Heart left ventricle (tissue), 16 donors: ENCODE results near the gene CDHR3. TPM values are rescaled to one million over a fixed set of nuclear protein-coding genes. Genes with fewer than 3 reads are reported as not detected.

Experiments used
- ATAC-seq, 4 donors: fragments of 200-7000 bp; cut with Tn5 transposase; one replicate each; pipeline ENCODE4 v1.9.1; 2020 to 2022; ENCODE audit warnings: moderate library complexity in 4 of 4, mild to moderate bottlenecking in 3 of 4, moderate number of reproducible peaks in 1 of 4
- DNase-seq, 5 donors: peaks; one replicate each; pipeline ENCODE4 v3.0.0-alpha.2; 2020
- H3K27ac ChIP-seq, 12 donors: fragments of 200-600 bp; sonication (generic) in 4 of 12; one replicate each; pipeline versions ENCODE4 v1.5.0 to v1.8.0; 2016 to 2022; ENCODE audit warnings: mild to moderate bottlenecking in 2 of 12
- H3K27me3 ChIP-seq, 9 donors: fragments of 200-600 bp; sonication (generic) in 2 of 9; one replicate each; pipeline versions ENCODE4 v1.5.1 to v1.8.0; 2016 to 2022; ENCODE audit warnings: mild to moderate bottlenecking in 3 of 9
- H3K36me3 ChIP-seq, 9 donors: fragments of 200-600 bp; sonication (generic) in 2 of 9; one replicate each; pipeline versions ENCODE4 v1.5.0 to v1.8.0; 2018 to 2022; ENCODE audit warnings: mild to moderate bottlenecking in 2 of 9
- H3K4me1 ChIP-seq, 12 donors: fragments of 200-600 bp; sonication (generic) in 4 of 12; one replicate each; pipeline versions ENCODE4 v1.5.0 to v1.8.0; 2016 to 2022; ENCODE audit warnings: mild to moderate bottlenecking in 3 of 12
- H3K4me3 ChIP-seq, 12 donors: fragments of 200-600 bp; sonication (generic) in 4 of 12; one replicate each; pipeline versions ENCODE4 v1.5.0 to v1.8.0; 2017 to 2022; ENCODE audit warnings: mild to moderate bottlenecking in 9 of 12, moderate library complexity in 4 of 12
- H3K9me3 ChIP-seq, 12 donors: fragments of 200-600 bp; sonication (generic) in 4 of 12; one replicate each; pipeline versions ENCODE4 v1.5.0 to v1.8.0; 2016 to 2022; ENCODE audit warnings: mild to moderate bottlenecking in 1 of 12
- POLR2A ChIP-seq, 2 donors: fragments of 450-650 bp; IDR thresholded peaks; one replicate each; pipeline ENCODE4 v1.6.1; 2017; ENCODE audit warnings: antibody characterized with exemption in 2 of 2, mild to moderate bottlenecking in 2 of 2, moderate library complexity in 2 of 2
- WGBS, 4 donors: extraction: QIAGEN DNeasy Blood & Tissue Kit in 2 of 4; methylation state at CpG; one replicate each; pipeline versions ENCODE4 v1.1.5 to v1.1.7; 2013 to 2018; 5-methylcytosine and 5-hydroxymethylcytosine counted together
- intact Hi-C, 10 donors: fragments of 100-400 bp; cut with DNase I; formaldehyde crosslinking; loops; one replicate each; pipeline versions ENCODE4 v1.11.1 to v1.14.2; 2022
- polyA plus RNA-seq, 2 donors: library from polyadenylated mRNA; stranded (reverse); fragments of 200-250 nt; gene quantifications; one replicate each; pipeline ENCODE4 v1.2.3, GENCODE V29; 2013
- total RNA-seq, 9 donors: library from RNA; depleted of rRNA in 2 of 9; stranded (reverse); fragments of >200 nt in 2 of 9; fragmentation: NEBNext Ultra II Directional in 3 of 9; extraction: Animal tissue kit (Norgen Biotek cat#: 25700) in 3 of 9; gene quantifications; one replicate each; pipeline versions ENCODE4 v1.1.0 to v1.2.4, GENCODE V29; 2016 to 2023
- TF ChIP-seq, protein P1 (sequence below), 12 donors: fragments of 200-600 bp; sonication (generic) in 4 of 12; IDR thresholded peaks; one replicate each; pipeline versions ENCODE4 v1.5.0 to v1.8.0; 2018 to 2022; ENCODE audit warnings: antibody characterized with exemption in 12 of 12, mild to moderate bottlenecking in 5 of 12
- donor health status: ischemic (EF 13 %, LVEDD 7.1; RV severe dilation, severe dysfunction).
- donor health status: healthy with polysubstance abuse.
- donor health status: DM: no; HTN: yes; CAD: no.
- donor health status: DM: no; HTN: no; CAD: no.
- donor health status: ischemic (EF 25% LVEDD 6.9; RV normal size, moderate dysfunction).
- donor health status: ischemic (EF 25% LVEDD 5.7; RV mildly dilated, moderate dysfunction).
- donor health status: healthy.
- donor health status: DM: yes; HTN: yes; CAD: no.
- donor health status: ischemic (EF 35%, LVEDD 5.7; RV mildly dilated, moderate dysfunction).
- donor health status: nonischemic (EF 11% LVEDD 7.7; RV severe dilation, severe dysfunction).
- donor health status: DM: yes; HTN: yes; CAD: no.
- donor health status: PGD.
- donor health status: ischemic (EF 29% LVEDD 5.4; RV normal size, mild dysfunction).
- donor health status: nonischemic (EF 23%, LVEDD 6.1; RV moderate dilation, normal function).

CDHR3 gene
- total and polyA plus RNA-seq, 11 donors: 0.60 to 6.1 (median 1.4) TPM

DNA sequence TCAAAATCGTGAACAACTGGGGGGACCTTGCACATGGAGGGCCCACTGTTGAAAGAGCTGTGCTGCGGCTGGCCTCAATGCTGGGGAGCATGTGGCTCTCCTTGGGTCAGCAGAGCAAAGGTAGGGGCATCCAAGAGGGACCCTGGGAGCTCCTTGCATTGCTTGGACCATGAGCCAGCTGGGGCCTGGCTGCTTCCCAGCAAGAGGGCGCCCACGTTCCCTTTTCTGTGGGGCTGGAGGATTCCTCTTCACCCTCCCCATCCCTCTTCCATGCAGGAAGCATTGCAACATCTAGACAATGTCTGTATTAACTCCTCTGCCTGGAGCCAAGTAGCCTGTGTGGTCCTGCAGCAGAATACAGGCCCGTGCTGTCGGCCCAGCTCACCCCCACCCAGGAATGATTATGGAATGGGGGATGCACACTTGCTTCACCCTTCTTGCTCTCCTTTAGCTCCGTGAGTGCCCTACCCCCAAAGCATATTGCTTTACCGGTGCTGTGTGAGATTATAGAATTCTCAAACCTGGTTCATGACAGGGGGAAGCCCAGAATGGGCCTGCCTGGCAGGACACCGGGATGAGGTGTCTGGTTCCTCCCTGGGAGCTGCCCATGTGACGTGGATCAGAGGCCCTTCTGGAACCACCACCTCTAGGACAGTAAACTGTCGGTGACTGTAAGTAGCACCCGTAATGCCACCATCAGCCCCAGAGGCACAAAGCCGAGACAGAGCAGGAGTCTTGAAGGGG is 87.1 kb downstream of the CDHR3 start:
- Histone ChIP-seq H3K27ac (peak overlapping the region in 5 of 12 donors; percentile 9 to 55 (median 48)), H3K36me3 (no peaks in the 10 kb centered on the region), H3K9me3 (no peaks in the 10 kb centered on the region), H3K4me1 (peaks cover 0 to 11% (median 5%) of the 10 kb centered on the region in 12 donors), H3K27me3 (no peaks in the 10 kb centered on the region), H3K4me3 (no peak overlapping the region)
- intact Hi-C loops: loop anchor here in 3 of 10 donors (10.0 kb wide), 2 partner anchors 405 to 415 kb away; no protein-coding TSS in a partner anchor
- no peak for TF ChIP-seq POLR2A (IDR thresholded peaks at IDR 0.05)
- TF ChIP-seq, protein P1, sequence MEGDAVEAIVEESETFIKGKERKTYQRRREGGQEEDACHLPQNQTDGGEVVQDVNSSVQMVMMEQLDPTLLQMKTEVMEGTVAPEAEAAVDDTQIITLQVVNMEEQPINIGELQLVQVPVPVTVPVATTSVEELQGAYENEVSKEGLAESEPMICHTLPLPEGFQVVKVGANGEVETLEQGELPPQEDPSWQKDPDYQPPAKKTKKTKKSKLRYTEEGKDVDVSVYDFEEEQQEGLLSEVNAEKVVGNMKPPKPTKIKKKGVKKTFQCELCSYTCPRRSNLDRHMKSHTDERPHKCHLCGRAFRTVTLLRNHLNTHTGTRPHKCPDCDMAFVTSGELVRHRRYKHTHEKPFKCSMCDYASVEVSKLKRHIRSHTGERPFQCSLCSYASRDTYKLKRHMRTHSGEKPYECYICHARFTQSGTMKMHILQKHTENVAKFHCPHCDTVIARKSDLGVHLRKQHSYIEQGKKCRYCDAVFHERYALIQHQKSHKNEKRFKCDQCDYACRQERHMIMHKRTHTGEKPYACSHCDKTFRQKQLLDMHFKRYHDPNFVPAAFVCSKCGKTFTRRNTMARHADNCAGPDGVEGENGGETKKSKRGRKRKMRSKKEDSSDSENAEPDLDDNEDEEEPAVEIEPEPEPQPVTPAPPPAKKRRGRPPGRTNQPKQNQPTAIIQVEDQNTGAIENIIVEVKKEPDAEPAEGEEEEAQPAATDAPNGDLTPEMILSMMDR (IDR thresholded peaks at IDR 0.05): no peak
- DNase-seq (no peak), ATAC-seq (peak in 3 of 4 donors; percentile 29 to 54 (median 48))
- WGBS, 4 donors: 70 to 80% (median 77%) methylated on average over 12 to 13 of the region's 13 CpGs

DNA sequence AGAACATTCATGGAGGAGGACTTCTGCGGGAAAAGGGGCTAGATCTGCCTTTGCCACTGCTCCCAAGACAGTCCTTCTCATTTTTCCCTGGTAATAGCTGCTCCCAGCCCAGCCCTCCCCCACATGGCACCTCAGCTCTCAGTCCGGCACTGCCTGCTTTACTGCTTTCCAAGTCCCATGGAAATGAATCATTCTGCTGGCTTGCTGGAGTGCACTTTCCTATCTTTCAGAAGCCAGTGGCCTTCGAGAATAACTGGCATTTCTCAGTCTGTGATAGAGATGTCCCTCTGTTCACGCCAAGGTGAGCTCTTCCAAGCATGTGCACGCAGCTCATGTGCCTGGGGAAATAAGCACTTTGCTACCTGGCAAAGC is 87.7 kb downstream of the CDHR3 start:
- TF ChIP-seq POLR2A (IDR thresholded peaks at IDR 0.05): no peak
- TF ChIP-seq, protein P1 (IDR thresholded peaks at IDR 0.05): no peak
- WGBS, 4 donors: 66 to 86% (median 74%) methylated on average over 5 of the region's 5 CpGs
- no peak overlapping the region for H3K4me3 ChIP-seq
- no peaks in the 10 kb centered on the region for H3K27me3 ChIP-seq
- ATAC-seq (peak; percentile 23 to 78 (median 60)), DNase-seq (no peak)
- H3K9me3 ChIP-seq: no peaks in the 10 kb centered on the region
- intact Hi-C loops: loop anchor here in 3 of 10 donors (10.0 kb wide), 2 partner anchors 404 to 414 kb away; no protein-coding TSS in a partner anchor
- peaks cover 0 to 11% (median 5%) of the 10 kb centered on the region in 12 donors for H3K4me1 ChIP-seq
- peak overlapping the region in 5 of 12 donors; percentile 9 to 55 (median 48) for H3K27ac ChIP-seq
- H3K36me3 ChIP-seq: no peaks in the 10 kb centered on the region

DNA sequence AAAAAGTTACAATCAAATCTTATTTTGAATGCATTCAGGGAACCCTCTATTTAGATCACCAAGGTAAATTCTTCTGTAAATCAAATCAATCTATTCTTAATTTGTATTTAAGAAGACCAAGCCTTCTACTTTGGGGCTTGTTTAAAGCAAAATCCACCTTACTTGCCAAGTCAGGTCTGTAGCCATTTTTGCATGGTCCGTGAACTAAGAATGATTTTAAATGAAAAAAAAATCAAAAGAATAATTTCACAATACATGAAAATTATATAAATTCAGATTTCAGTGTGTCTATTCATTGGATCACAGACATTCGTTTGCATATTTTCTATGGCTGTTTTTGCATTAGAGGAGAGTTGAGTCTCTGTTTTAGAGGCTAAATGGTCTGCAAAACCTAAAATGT is 89.6 kb downstream of the CDHR3 start:
- DNase-seq (no peak), ATAC-seq (no peak)
- intact Hi-C loops: loop anchor here in 3 of 10 donors (10.0 kb wide), 2 partner anchors 402 to 412 kb away; no protein-coding TSS in a partner anchor
- no peak overlapping the region for H3K4me3 ChIP-seq
- H3K36me3 ChIP-seq: no peaks in the 10 kb centered on the region
- WGBS, 4 donors: 85 to 89% (median 87%) methylated on average over 2 of the region's 2 CpGs
- no peaks in the 10 kb centered on the region for H3K9me3 ChIP-seq
- H3K4me1 ChIP-seq: peaks cover 0 to 15% (median 7%) of the 10 kb centered on the region in 12 donors
- no peaks in the 10 kb centered on the region for H3K27me3 ChIP-seq
- TF ChIP-seq, protein P1 (IDR thresholded peaks at IDR 0.05): no peak
- no peak for TF ChIP-seq POLR2A (IDR thresholded peaks at IDR 0.05)
- H3K27ac ChIP-seq: no peak overlapping the region

DNA sequence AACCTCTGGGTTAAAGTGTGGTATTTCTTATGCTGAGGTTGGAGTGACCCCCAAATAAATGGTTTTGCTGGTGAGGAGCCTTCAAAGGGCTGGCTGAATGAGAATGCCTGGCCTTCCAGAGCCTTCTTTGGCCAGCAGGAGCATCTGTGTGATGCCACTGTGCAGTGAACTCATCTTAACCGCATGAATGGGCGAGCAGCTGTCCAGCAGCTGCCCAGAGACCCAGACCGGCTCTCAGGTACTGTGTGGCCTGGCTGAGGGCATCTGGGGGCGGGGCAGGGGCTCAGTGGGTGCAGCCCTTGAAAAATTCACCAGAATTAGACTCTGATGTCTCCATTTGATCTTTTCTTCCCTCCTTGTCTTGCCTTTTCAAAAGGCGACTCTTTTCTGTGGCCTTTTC is 90.0 kb downstream of the CDHR3 start:
- no peak overlapping the region for H3K4me3 ChIP-seq
- H3K36me3 ChIP-seq: no peaks in the 10 kb centered on the region
- intact Hi-C loops: loop anchor here in 3 of 10 donors (10.0 kb wide), 2 partner anchors 402 to 412 kb away; no protein-coding TSS in a partner anchor
- no peaks in the 10 kb centered on the region for H3K9me3 ChIP-seq
- ATAC-seq (no peak), DNase-seq (no peak)
- no peaks in the 10 kb centered on the region for H3K27me3 ChIP-seq
- no peak for TF ChIP-seq POLR2A (IDR thresholded peaks at IDR 0.05)
- TF ChIP-seq, protein P1 (IDR thresholded peaks at IDR 0.05): no peak
- H3K4me1 ChIP-seq: peaks cover 0 to 15% (median 7%) of the 10 kb centered on the region in 12 donors
- H3K27ac ChIP-seq: no peak overlapping the region
- 86 to 93% (median 91%) methylated on average over 5 of the region's 5 CpGs for WGBS, 4 donors
